Measurements from ENCODE around the gene TDP1.
"Not testable (repeated sequence)": the region's sequence is repeated elsewhere in the genome, so short reads cannot be mapped to it uniquely, and the experiment has no call there.

Gene TDP1

GRCh38 chr14:89990218-89990617 is 34.5 kb downstream of the TDP1 start:
- no peak for DNase-seq (ENCODE audit: low read depth in 3 of 3)

- DNase-seq (ENCODE audit: low read depth in 3 of 3) = no peak
These were observed 35.0 kb downstream of the TDP1 start for GRCh38 chr14:89990623-89991275.

- DNase-seq (ENCODE audit: low read depth in 3 of 3) = no peak
These were observed 36.5 kb downstream of the TDP1 start for GRCh38 chr14:89992273-89992672.

GRCh38 chr14:89996963-89997362 is 41.2 kb downstream of the TDP1 start:
- DNase-seq (ENCODE audit: low read depth in 3 of 3) = no peak

- no peak for DNase-seq (ENCODE audit: low read depth in 3 of 3)
These were observed 45.2 kb downstream of the TDP1 start for GRCh38 chr14:90000935-90001334.

GRCh38 chr14:90003526-90004307 is 48.0 kb downstream of the TDP1 start:
- no peak for DNase-seq (ENCODE audit: low read depth in 3 of 3)

- no peak for DNase-seq (ENCODE audit: low read depth in 3 of 3)
These were observed 49.7 kb downstream of the TDP1 start for GRCh38 chr14:90005441-90005840.

GRCh38 chr14:90005939-90006530 is 50.3 kb downstream of the TDP1 start:
- DNase-seq (ENCODE audit: low read depth in 3 of 3) = no peak

- no peak for DNase-seq (ENCODE audit: low read depth in 3 of 3)
These were observed 61.6 kb downstream of the TDP1 start for GRCh38 chr14:90017371-90017770.

GRCh38 chr14:90019824-90020523 is 64.2 kb downstream of the TDP1 start:
- DNase-seq (ENCODE audit: low read depth in 3 of 3) = no peak

- DNase-seq (ENCODE audit: low read depth in 3 of 3) = no peak
These were observed 67.6 kb downstream of the TDP1 start for GRCh38 chr14:90023176-90023896.

GRCh38 chr14:90024910-90025309 is 69.2 kb downstream of the TDP1 start:
- no peak for DNase-seq (ENCODE audit: low read depth in 3 of 3)

GRCh38 chr14:90026608-90027007 is 70.9 kb downstream of the TDP1 start:
- DNase-seq (ENCODE audit: low read depth in 3 of 3) = not testable (repeated sequence)

GRCh38 chr14:90027842-90028241 is 72.1 kb downstream of the TDP1 start:
- no peak for DNase-seq (ENCODE audit: low read depth in 3 of 3)

- no peak for DNase-seq (ENCODE audit: low read depth in 3 of 3)
These were observed 78.4 kb downstream of the TDP1 start for GRCh38 chr14:90034156-90034555.

- no peak for DNase-seq (ENCODE audit: low read depth in 3 of 3)
These were observed 79.3 kb downstream of the TDP1 start for GRCh38 chr14:90034835-90035525.

- DNase-seq (ENCODE audit: low read depth in 3 of 3) = no peak
These were observed 83.7 kb downstream of the TDP1 start for GRCh38 chr14:90039253-90040010.

GRCh38 chr14:90040411-90040810 is 84.7 kb downstream of the TDP1 start:
- DNase-seq (ENCODE audit: low read depth in 3 of 3) = no peak

- DNase-seq (ENCODE audit: low read depth in 3 of 3) = no peak
These were observed 86.9 kb downstream of the TDP1 start for GRCh38 chr14:90042496-90043252.

GRCh38 chr14:90045616-90046015 is 89.9 kb downstream of the TDP1 start:
- DNase-seq (ENCODE audit: low read depth in 3 of 3) = no peak

All from stimulated activated CD4-positive, alpha-beta T cell treated with anti-CD3 and anti-CD28 coated beads, TNF-alpha, amount 100 ng/mL, for 4 hours (primary cell).